GF-D8 (cell line): ENCODE data around the gene CEP95.
"Not testable (repeated sequence)": the region's sequence is repeated elsewhere in the genome, so short reads cannot be mapped to it uniquely, and the experiment has no call there.

ENCODE experiments used
- DNase-seq: peaks from one replicate; lab custom pipeline; 2025; lab: John Stamatoyannopoulos, UW

Gene CEP95

GRCh38 chr17:64574646-64575045 lies 67.9 kb downstream of the CEP95 start:
- no peak for DNase-seq

DNA sequence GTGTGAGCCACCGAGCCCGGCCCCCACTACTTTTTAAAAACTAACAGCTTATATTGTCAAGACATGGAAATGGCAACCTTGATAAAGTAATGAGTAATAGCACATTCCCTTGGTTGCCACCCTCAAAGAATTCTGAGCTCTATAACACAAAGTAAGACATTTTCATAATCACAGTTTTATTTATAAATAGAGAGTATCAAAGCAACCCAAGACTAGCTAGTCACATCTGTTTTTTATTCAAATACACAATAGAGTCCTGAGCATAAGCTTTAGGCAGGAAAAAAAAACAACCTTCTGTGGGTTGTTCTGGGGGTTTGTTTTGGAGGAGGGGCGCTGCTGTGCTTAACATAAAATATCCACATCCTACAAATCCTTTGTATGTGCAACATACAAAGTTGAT lies 68.7 kb downstream of the CEP95 start:
- no peak for DNase-seq

DNA sequence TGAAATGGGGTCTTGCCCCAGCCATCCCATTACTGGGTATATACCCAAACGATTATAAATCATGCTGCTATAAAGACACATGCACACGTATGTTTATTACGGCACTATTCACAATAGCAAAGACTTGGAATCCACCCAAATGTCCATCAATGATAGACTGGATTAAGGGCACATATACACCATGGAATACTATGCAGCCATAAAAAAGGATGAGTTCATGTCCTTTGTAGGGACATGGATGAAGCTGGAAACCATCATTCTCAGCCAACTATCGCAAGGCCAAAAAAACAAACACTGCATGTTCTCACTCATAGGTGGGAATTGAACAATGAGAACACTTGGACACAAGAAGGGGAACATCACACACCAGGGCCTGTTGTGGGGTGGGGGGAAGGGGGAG lies 70.2 kb downstream of the CEP95 start:
- not testable (repeated sequence) for DNase-seq

GRCh38 chr17:64579917-64580316 lies 73.1 kb downstream of the CEP95 start:
- no peak for DNase-seq

- DNase-seq, result no peak
These were observed 73.9 kb downstream of the CEP95 start for GRCh38 chr17:64580384-64581315.

DNA sequence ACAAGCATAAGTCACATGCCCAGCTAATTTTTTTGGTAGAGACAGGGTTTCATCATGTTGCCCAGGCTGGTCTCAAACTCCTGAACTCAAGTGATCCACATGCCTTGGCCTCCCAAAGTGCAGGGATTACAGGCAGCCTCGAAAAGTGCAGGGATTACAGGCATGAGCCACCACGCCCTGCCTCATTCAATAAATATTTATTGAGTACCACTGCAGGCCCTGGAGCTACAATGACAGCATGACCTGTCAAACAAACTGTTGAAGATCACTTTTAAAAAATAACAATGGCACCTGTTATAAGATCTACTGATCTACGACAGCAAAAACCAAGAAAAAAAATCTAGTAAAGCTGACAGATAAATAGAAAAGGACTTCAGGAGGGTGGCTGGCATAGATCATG lies 76.3 kb downstream of the CEP95 start:
- no peak for DNase-seq

DNA sequence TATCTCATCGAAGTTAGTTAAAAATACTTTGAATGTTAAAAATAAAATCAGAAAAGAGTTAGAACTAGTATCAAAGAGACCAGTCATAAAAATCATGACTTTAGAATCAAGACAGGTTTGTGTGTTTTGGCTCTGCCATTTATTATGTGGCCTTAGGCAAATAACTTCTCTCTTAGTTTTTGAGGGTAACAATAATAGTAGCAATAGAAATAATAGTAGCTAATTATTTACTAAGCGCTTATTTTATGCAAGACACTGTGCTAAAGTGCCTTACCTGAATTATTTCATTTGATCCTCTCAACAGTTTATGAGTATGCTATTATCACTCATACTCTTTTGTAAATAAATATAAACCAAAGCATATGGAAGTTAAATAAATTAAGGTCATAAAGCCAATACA lies 78.4 kb downstream of the CEP95 start:
- no peak for DNase-seq
